T-cell (primary cell): ENCODE measurements around the gene KANSL1. TPM values are rescaled to one million over a fixed set of nuclear protein-coding genes. Genes with fewer than 3 reads are reported as not detected.

Experiments
- ATAC-seq, 4 experiments: fragments of 200-7000 bp in 3 of 4; fragments of 150-1000 bp in 1 of 4; cut with Tn5 transposase; replicated peaks in 1 of 4; 1 replicate in 3 of 4; 2 replicates in 1 of 4; pipeline ENCODE4 v1.10.0; 2021; ENCODE audit warnings: moderate library complexity in 3 of 4, mild to moderate bottlenecking in 2 of 4, moderate number of reproducible peaks in 1 of 4
- CTCF ChIA-PET, 2 donors: fragments of 300-600 bp; sonication (Branson Sonifier 250); formaldehyde crosslinking; loops; one replicate each; lab custom pipeline; 2022; ENCODE audit warnings: antibody characterized with exemption in 2 of 2; lab: Charles Lee
- POLR2A ChIA-PET, 2 donors: fragments of 300-600 bp; sonication (Branson Sonifier 250); formaldehyde crosslinking; loops; one replicate each; lab custom pipeline; 2022; ENCODE audit warnings: antibody characterized with exemption in 2 of 2; lab: Charles Lee
- DNase-seq, 35 experiments: peaks; one replicate each; pipeline versions ENCODE4 v3.0.0 to v3.0.0-alpha.2; 2013 to 2023
- H3K27ac ChIP-seq: one replicate; pipeline ENCODE4 v1.5.1; 2013; ENCODE audit warnings: low read length
- H3K27me3 ChIP-seq, 2 experiments: replicated peaks in 1 of 2; 1 replicate in 1 of 2; 2 replicates in 1 of 2; pipeline versions ENCODE4 v1.6.1 to v1.7.0; 2013; ENCODE audit warnings: low read length in 1 of 2, mixed read lengths in 1 of 2; ENCODE audit not compliant: control insufficient read depth in 2 of 2, insufficient read depth in 2 of 2; ENCODE audit errors: extremely low read depth in 1 of 2
- H3K36me3 ChIP-seq, 2 donors: 1 replicate in 1 of 2; 2 replicates in 1 of 2; pipeline versions ENCODE4 v1.6.1 to v1.7.0; 2013; ENCODE audit warnings: low read length in 1 of 2; ENCODE audit not compliant: control insufficient read depth in 2 of 2, insufficient read depth in 1 of 2; ENCODE audit errors: extremely low read depth in 1 of 2
- H3K4me1 ChIP-seq, 2 experiments: 1 replicate in 1 of 2; 2 replicates in 1 of 2; pipeline versions ENCODE4 v1.6.1 to v1.7.0; 2013; ENCODE audit warnings: low read length in 2 of 2, mixed read lengths in 1 of 2; ENCODE audit not compliant: insufficient read depth in 2 of 2, control insufficient read depth in 1 of 2; ENCODE audit errors: extremely low read depth in 1 of 2
- H3K4me3 ChIP-seq, 2 donors: 1 replicate in 1 of 2; 2 replicates in 1 of 2; pipeline versions ENCODE4 v1.5.1 to v1.7.0; 2013; ENCODE audit warnings: mild to moderate bottlenecking in 2 of 2, low read length in 1 of 2, moderate library complexity in 1 of 2; ENCODE audit not compliant: control insufficient read depth in 1 of 2; ENCODE audit errors: extremely low read depth in 1 of 2
- H3K9me3 ChIP-seq: 2 replicates; pipeline ENCODE4 v1.7.0; 2013
- H3K27ac Mint-ChIP-seq, 2 donors: one replicate each; pipeline ENCODE4 v1.8.0; 2020 to 2021; ENCODE audit warnings: mild to moderate bottlenecking in 2 of 2, mixed read lengths in 2 of 2
- H3K27me3 Mint-ChIP-seq, 2 donors: one replicate each; pipeline ENCODE4 v1.8.0; 2021 to 2022; ENCODE audit warnings: mixed read lengths in 2 of 2
- H3K36me3 Mint-ChIP-seq: one replicate; pipeline ENCODE4 v1.8.0; 2021; ENCODE audit warnings: mixed read lengths
- H3K4me1 Mint-ChIP-seq, 3 donors: one replicate each; pipeline ENCODE4 v1.8.0; 2020 to 2022; ENCODE audit warnings: mixed read lengths in 3 of 3, mild to moderate bottlenecking in 1 of 3
- H3K4me3 Mint-ChIP-seq, 3 donors: one replicate each; pipeline ENCODE4 v1.8.0; 2020 to 2022; ENCODE audit warnings: mild to moderate bottlenecking in 3 of 3, mixed read lengths in 3 of 3, moderate library complexity in 3 of 3
- H3K9me3 Mint-ChIP-seq, 3 donors: one replicate each; pipeline ENCODE4 v1.8.0; 2020 to 2022; ENCODE audit warnings: mixed read lengths in 3 of 3
- WGBS: methylation state at CpG from one replicate; pipeline ENCODE4 v1.1.5; 2013; ENCODE audit warnings: missing lambda C conversion rate; ENCODE audit not compliant: insufficient coverage; 5-methylcytosine and 5-hydroxymethylcytosine counted together
- total RNA-seq, 35 experiments: library from RNA in 6 of 35; stranded (reverse) in 6 of 35; fragments of 120-200 nt in 1 of 35; gene quantifications; one replicate each; pipeline versions ENCODE4 v1.2.1 to v1.2.4 and lab custom pipeline; 2013 to 2026

Gene KANSL1
- total RNA-seq, 5 donors from 2014 or later (not counting 1 experiment from before 2014, with no cell fraction given), result 113 to 301 (median 160) TPM

GRCh38 chr17:46140645-46141197, 52.5 kb downstream of the KANSL1 start:
- Histone ChIP-seq H3K27me3 (no peaks in the 10 kb centered on the region), H3K4me3 (no peak overlapping the region), H3K4me1 (peaks cover 26 to 53% of the 10 kb centered on the region in 2 experiments), H3K27ac (no peak overlapping the region), H3K9me3 (no peaks in the 10 kb centered on the region), H3K36me3 (no peaks in the 10 kb centered on the region)
- ATAC-seq (no peak), DNase-seq (no peak)
- ChIA-PET CTCF (interaction anchor here in 1 of 2 donors (1.2 kb wide), 1 partner anchor 46 kb away, joined by 3 read pairs; no protein-coding TSS in a partner anchor), POLR2A (interaction anchor here in 1 of 2 donors (0.5 kb wide), 1 partner anchor 1990 kb away, joined by 3 read pairs; no protein-coding TSS in a partner anchor)
- no peaks in the 10 kb centered on the region for H3K9me3 Mint-ChIP-seq
- H3K27ac Mint-ChIP-seq, result peak overlapping the region in 1 of 2 donors; percentile 17
- H3K27me3 Mint-ChIP-seq, result no peaks in the 10 kb centered on the region
- peak overlapping the region in 2 of 3 donors; percentile 11 to 13 for H3K4me3 Mint-ChIP-seq
- H3K36me3 Mint-ChIP-seq, result peaks cover 6% of the 10 kb centered on the region
- H3K4me1 Mint-ChIP-seq, result peaks cover 95 to 98% (median 96%) of the 10 kb centered on the region in 3 donors
- no CpG with 5 or more reads among the region's 2 CpGs for whole genome bisulfite sequencing

DNA sequence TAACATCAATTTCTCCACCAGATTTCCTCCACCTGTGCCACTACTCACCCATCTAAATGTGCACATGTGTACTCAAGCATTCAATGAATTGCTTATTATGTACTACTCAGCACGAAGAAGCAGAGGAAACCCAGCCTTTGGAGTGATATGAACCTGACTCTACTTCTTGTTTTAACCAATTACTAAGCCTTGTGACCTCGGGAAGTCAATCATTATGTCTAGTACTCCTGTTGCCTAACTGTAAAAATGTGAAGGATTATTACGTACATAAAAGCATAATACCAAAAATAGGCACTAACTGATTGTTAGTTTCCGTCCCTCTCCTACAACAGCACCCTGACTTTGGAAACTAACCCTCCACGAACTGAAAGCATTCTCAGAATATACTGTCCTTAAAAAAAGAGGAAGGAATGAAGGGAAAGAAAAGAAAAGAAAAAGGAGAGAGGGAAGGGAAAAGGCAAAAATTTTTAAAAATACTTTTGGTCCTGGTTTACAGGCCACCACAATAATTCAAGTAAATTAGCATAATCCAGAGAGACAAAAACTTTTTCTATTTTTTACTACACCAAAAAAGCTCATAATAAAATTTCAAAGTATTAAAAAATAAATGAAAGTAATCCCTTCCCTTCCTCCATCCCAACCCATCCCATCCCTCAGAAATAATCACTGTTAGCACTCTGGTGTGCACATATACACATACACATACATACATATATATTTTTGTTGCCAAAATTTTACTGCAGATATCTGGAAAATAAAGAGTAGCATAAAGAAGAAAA, 53.6 kb downstream of the KANSL1 start:
- POLR2A ChIA-PET, result interaction anchor here in 1 of 2 donors (0.5 kb wide), 1 partner anchor 1991 kb away, joined by 3 read pairs; no protein-coding TSS in a partner anchor
- no peaks in the 10 kb centered on the region for H3K9me3 ChIP-seq

DNA sequence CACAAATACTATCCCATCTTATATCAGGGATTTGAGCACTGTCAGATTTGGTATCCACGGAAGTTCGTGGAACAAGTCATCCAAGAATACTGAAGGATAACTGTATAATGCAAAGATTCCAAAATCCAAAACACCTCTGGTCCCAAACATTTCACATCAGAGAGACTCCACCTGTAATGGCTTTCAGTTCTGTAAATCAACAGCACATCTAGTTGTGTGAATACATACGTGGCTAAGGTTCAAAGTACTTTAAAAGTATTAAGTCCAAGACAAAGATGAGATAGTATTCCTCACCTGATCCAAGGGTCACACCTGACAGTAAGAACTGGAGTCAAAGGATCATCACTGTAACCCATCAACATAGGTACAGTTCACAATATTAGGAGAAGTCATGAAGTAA, 54.8 kb downstream of the KANSL1 start:
- peaks cover 94 to 97% (median 94%) of the 10 kb centered on the region in 3 donors for H3K4me1 Mint-ChIP-seq
- ChIA-PET CTCF (interaction anchor here in 1 of 2 donors (1.8 kb wide), 1 partner anchor 49 kb away, joined by 6 read pairs; no protein-coding TSS in a partner anchor), POLR2A (no interaction called here)
- H3K4me1 ChIP-seq, result peaks cover 30 to 45% of the 10 kb centered on the region in 2 experiments
- no peaks in the 10 kb centered on the region for H3K36me3 ChIP-seq
- no CpG with 5 or more reads among the region's 3 CpGs for WGBS
- DNase-seq (no peak), ATAC-seq (no peak)
- peak overlapping the region; percentile 12 to 26 for H3K27ac Mint-ChIP-seq
- H3K27me3 ChIP-seq, result no peaks in the 10 kb centered on the region
- no peaks in the 10 kb centered on the region for H3K9me3 Mint-ChIP-seq
- no peaks in the 10 kb centered on the region for H3K27me3 Mint-ChIP-seq
- H3K4me3 ChIP-seq, result no peak overlapping the region
- peak overlapping the region in 1 of 3 donors; percentile 13 for H3K4me3 Mint-ChIP-seq
- H3K9me3 ChIP-seq, result no peaks in the 10 kb centered on the region
- peaks cover 17% of the 10 kb centered on the region for H3K36me3 Mint-ChIP-seq
- H3K27ac ChIP-seq, result no peak overlapping the region

More for the DNA sequence above, 53.6 kb downstream of the KANSL1 start:
- Histone ChIP-seq H3K36me3 (no peaks in the 10 kb centered on the region), H3K27me3 (no peaks in the 10 kb centered on the region), H3K4me1 (peaks cover 27 to 47% of the 10 kb centered on the region in 2 experiments), H3K27ac (no peak overlapping the region), H3K4me3 (no peak overlapping the region)
- H3K27ac Mint-ChIP-seq, result peak overlapping the region in 1 of 2 donors; percentile 17
- DNase-seq, result no peak
- no peak for ATAC-seq
- peak overlapping the region in 2 of 3 donors; percentile 13 for H3K4me3 Mint-ChIP-seq
- H3K27me3 Mint-ChIP-seq, result no peaks in the 10 kb centered on the region
- 0% methylated on average over 1 of the region's 5 CpGs for WGBS
- H3K9me3 Mint-ChIP-seq, result no peaks in the 10 kb centered on the region
- peaks cover 13% of the 10 kb centered on the region for H3K36me3 Mint-ChIP-seq
- peaks cover 94 to 98% (median 94%) of the 10 kb centered on the region in 3 donors for H3K4me1 Mint-ChIP-seq
- CTCF ChIA-PET, result interaction anchor here in 1 of 2 donors (0.6 to 1.2 kb wide), 2 partner anchors 9 to 47 kb away, joined by 3 to 4 read pairs; no protein-coding TSS in a partner anchor

DNA sequence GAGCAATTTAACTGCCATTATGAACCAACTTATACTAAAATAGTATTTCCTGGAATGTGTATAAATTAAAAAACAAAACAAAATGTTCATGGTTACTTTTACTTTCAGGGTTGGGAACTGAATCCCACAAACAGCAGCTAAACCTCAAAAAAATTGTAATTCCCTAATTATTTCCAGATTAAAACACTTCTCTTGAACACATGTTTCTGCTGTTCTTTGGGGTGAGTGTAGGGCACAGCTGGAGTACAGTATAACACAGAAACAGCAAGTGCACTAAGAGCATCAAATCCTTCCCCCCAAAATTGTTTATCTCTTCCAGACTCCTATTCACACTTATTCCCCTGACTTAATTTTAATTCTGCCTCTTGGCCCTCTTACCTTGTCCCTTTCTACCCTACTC, 56.4 kb downstream of the KANSL1 start:
- peaks cover 96 to 98% (median 96%) of the 10 kb centered on the region in 3 donors for H3K4me1 Mint-ChIP-seq
- H3K9me3 ChIP-seq, result no peaks in the 10 kb centered on the region
- H3K27me3 Mint-ChIP-seq, result no peaks in the 10 kb centered on the region
- peaks cover 33 to 46% of the 10 kb centered on the region in 2 experiments for H3K4me1 ChIP-seq
- peaks cover 0 to 2% of the 10 kb centered on the region in 2 donors for H3K36me3 ChIP-seq
- no peak overlapping the region for H3K27ac ChIP-seq
- no peak for DNase-seq
- H3K27ac Mint-ChIP-seq, result peak overlapping the region; percentile 23 to 47
- peaks cover 24% of the 10 kb centered on the region for H3K36me3 Mint-ChIP-seq
- no peaks in the 10 kb centered on the region for H3K9me3 Mint-ChIP-seq
- no peak overlapping the region for H3K4me3 ChIP-seq
- no peaks in the 10 kb centered on the region for H3K27me3 ChIP-seq
- no peak for ATAC-seq
- CTCF ChIA-PET, result interaction anchor here in 1 of 2 donors (0.7 to 1.8 kb wide), 3 partner anchors 40 to 56 kb away, joined by 3 to 7 read pairs (median 6); partner anchors contain the start of gene KANSL1
- POLR2A ChIA-PET, result interaction anchor here (0.6 to 1.1 kb wide), 4 partner anchors 9 to 1787 kb away, joined by 3 read pairs; no protein-coding TSS in a partner anchor
- peak overlapping the region in 1 of 3 donors; percentile 13 for H3K4me3 Mint-ChIP-seq

GRCh38 chr17:46135879-46136563, 57.2 kb downstream of the KANSL1 start:
- Histone ChIP-seq H3K4me1 (peaks cover 34 to 43% of the 10 kb centered on the region in 2 experiments), H3K27ac (no peak overlapping the region), H3K27me3 (no peaks in the 10 kb centered on the region), H3K36me3 (peaks cover 0 to 2% of the 10 kb centered on the region in 2 donors), H3K9me3 (no peaks in the 10 kb centered on the region), H3K4me3 (no peak overlapping the region)
- Mint-ChIP-seq H3K4me1 (peaks cover 96 to 98% (median 96%) of the 10 kb centered on the region in 3 donors), H3K4me3 (peak overlapping the region in 1 of 3 donors; percentile 13), H3K27me3 (no peaks in the 10 kb centered on the region), H3K27ac (peak overlapping the region; percentile 10 to 13), H3K36me3 (peaks cover 24% of the 10 kb centered on the region), H3K9me3 (no peaks in the 10 kb centered on the region)
- WGBS, result 86% methylated on average over 1 of the region's 3 CpGs
- ChIA-PET CTCF (no interaction called here), POLR2A (no interaction called here)
- DNase-seq (no peak), ATAC-seq (no peak)
